Spleen (tissue), 7 donors: ENCODE measurements around the gene PPP4C.

Experiments used
- CTCF ChIP-seq, 11 experiments: fragments of 200-600 bp in 7 of 11; fragments of 450-650 bp in 4 of 11; sonication (generic) in 4 of 11; IDR thresholded peaks in 8 of 11; conservative IDR thresholded peaks in 3 of 11; 1 replicate in 7 of 11; 2 replicates in 4 of 11; pipeline versions ENCODE4 v1.4.0 to v1.8.0; 2016 to 2021; ENCODE audit warnings: antibody characterized with exemption in 11 of 11, inconsistent platforms in 4 of 11, mild to moderate bottlenecking in 1 of 11
- POLR2A ChIP-seq, 3 donors: fragments of 450-650 bp; IDR thresholded peaks; one replicate each; pipeline ENCODE4 v1.5.1; 2017; ENCODE audit warnings: antibody characterized with exemption in 3 of 3, mild to moderate bottlenecking in 1 of 3
- POLR2AphosphoS5 ChIP-seq, 3 donors: sonication (generic); formaldehyde crosslinking; IDR thresholded peaks; one replicate each; pipeline ENCODE4 v1.5.1; 2017; ENCODE audit warnings: antibody characterized with exemption in 3 of 3
- donor health status: DM: no; HTN: no; CAD: no; lungs with moderate emphysema.
- donor health status: DM: no; HTN: no; CAD: no.
- donor health status: DM: no; HTN: no; CAD: no.

DNA sequence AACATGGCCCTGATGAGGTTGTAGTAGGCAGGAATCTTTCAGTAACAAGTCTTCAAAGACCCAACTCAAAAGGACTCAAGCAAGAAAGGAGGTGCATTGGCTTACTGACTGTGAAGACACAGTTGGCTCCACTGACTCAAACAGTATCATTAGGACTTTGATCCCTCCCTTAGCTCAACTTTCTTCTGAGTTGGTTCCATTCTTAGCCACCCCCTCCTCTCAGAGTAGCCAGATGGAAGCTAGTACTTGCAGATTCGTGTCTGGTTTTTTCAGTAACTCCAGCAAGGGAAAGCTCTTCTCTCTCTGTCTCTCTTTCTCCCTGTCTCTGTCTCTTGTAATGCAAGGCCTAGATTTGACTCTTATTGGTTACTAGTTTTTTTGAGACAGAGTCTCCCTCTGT, 52.2 kb downstream of the PPP4C start:
- no peak for TF ChIP-seq CTCF (IDR thresholded peaks at IDR 0.05 in 8 of 11, conservative IDR thresholded peaks at IDR 0.05 in 3 of 11)
- no peak for TF ChIP-seq POLR2AphosphoS5 (IDR thresholded peaks at IDR 0.05)
- no peak for TF ChIP-seq POLR2A (IDR thresholded peaks at IDR 0.05)
